HEK293 (cell line): ENCODE data around the gene CALHM1.

Source experiments
- CTCF ChIA-PET: fragments of 350-600 bp; formaldehyde crosslinking; extraction: SDS; loops from one replicate; lab custom pipeline; 2021; ENCODE audit warnings: antibody characterized with exemption; lab: Yijun Ruan, JAX
- POLR2A ChIA-PET: fragments of 300-600 bp; formaldehyde crosslinking; extraction: SDS; loops from one replicate; lab custom pipeline; 2020; ENCODE audit warnings: antibody characterized with exemption, inconsistent platforms; lab: Yijun Ruan, JAX
- H3K27ac ChIP-seq: fragments of 200-500 bp; sonication (Bioruptor generic); 2 replicates; pipeline ENCODE4 v1.5.1; 2014; ENCODE audit warnings: low read depth, low read length, control low read depth, inconsistent platforms; ENCODE audit errors: extremely low read depth
- H3K36me3 ChIP-seq, 2 experiments: fragments of 200-500 bp in 1 of 2; sonication (Bioruptor generic) in 1 of 2; 1 replicate in 1 of 2; 2 replicates in 1 of 2; pipeline ENCODE4 v1.5.1; 2014 to 2017; ENCODE audit warnings: inconsistent platforms in 2 of 2, low read length in 2 of 2; ENCODE audit not compliant: control insufficient read depth in 2 of 2, insufficient read depth in 1 of 2
- H3K4me1 ChIP-seq: fragments of 200-500 bp; sonication (Bioruptor generic); 2 replicates; pipeline ENCODE4 v1.5.1; 2014; ENCODE audit warnings: mild to moderate bottlenecking, low read length, inconsistent platforms; ENCODE audit not compliant: control insufficient read depth, insufficient read depth
- H3K4me3 ChIP-seq: 2 replicates; pipeline ENCODE4 v1.5.1; 2011; ENCODE audit warnings: low read depth, mild to moderate bottlenecking, control low read depth, low read length, moderate library complexity
- H3K9me3 ChIP-seq: fragments of 200-500 bp; sonication (Bioruptor generic); 2 replicates; pipeline ENCODE4 v1.5.1; 2014; ENCODE audit warnings: low read depth, low read length, inconsistent platforms; ENCODE audit not compliant: control insufficient read depth, insufficient read depth
- BCL11A ChIP-seq: fragments of 450-650 bp; formaldehyde crosslinking; IDR thresholded peaks from 2 replicates; pipeline ENCODE4 v1.5.1; 2016; ENCODE audit warnings: low read depth, missing biosample characterization, missing genetic modification characterization
- GLIS1 ChIP-seq: fragments of 450-650 bp; formaldehyde crosslinking; IDR thresholded peaks from 2 replicates; pipeline ENCODE4 v1.5.1; 2016; ENCODE audit warnings: missing biosample characterization, missing genetic modification characterization
- GLIS2 ChIP-seq: fragments of 450-650 bp; formaldehyde crosslinking; IDR thresholded peaks from 2 replicates; pipeline ENCODE4 v1.5.1; 2016; ENCODE audit warnings: missing biosample characterization, missing genetic modification characterization
- KLF1 ChIP-seq: fragments of 450-650 bp; formaldehyde crosslinking; IDR thresholded peaks from 2 replicates; pipeline ENCODE4 v1.5.1; 2016; ENCODE audit warnings: missing biosample characterization, missing genetic modification characterization
- KLF8 ChIP-seq: fragments of 450-650 bp; formaldehyde crosslinking; IDR thresholded peaks from 2 replicates; pipeline ENCODE4 v1.5.1; 2016; ENCODE audit warnings: missing biosample characterization, missing genetic modification characterization
- SALL2 ChIP-seq: fragments of 450-650 bp; formaldehyde crosslinking; IDR thresholded peaks from 2 replicates; pipeline ENCODE4 v1.5.0; 2017; ENCODE audit warnings: missing biosample characterization, mild to moderate bottlenecking, missing genetic modification characterization, borderline replicate concordance
- SP3 ChIP-seq: fragments of 450-650 bp; formaldehyde crosslinking; IDR thresholded peaks from 2 replicates; pipeline ENCODE4 v1.5.1; 2016; ENCODE audit warnings: missing biosample characterization, missing genetic modification characterization
- SP7 ChIP-seq: fragments of 450-650 bp; formaldehyde crosslinking; IDR thresholded peaks from 2 replicates; pipeline ENCODE4 v1.5.1; 2016; ENCODE audit warnings: missing biosample characterization, missing genetic modification characterization
- YY2 ChIP-seq: fragments of 450-650 bp; formaldehyde crosslinking; IDR thresholded peaks from 2 replicates; pipeline ENCODE4 v1.5.1; 2016; ENCODE audit warnings: missing biosample characterization, missing genetic modification characterization
- ZBTB20 ChIP-seq: fragments of 450-650 bp; formaldehyde crosslinking; IDR thresholded peaks from 2 replicates; pipeline ENCODE4 v1.5.1; 2016; ENCODE audit warnings: missing biosample characterization, missing genetic modification characterization
- ZBTB48 ChIP-seq: fragments of 450-650 bp; formaldehyde crosslinking; IDR thresholded peaks from 2 replicates; pipeline ENCODE4 v1.5.1; 2016; ENCODE audit warnings: missing biosample characterization, missing genetic modification characterization
- ZEB2 ChIP-seq: fragments of 450-650 bp; formaldehyde crosslinking; IDR thresholded peaks from 2 replicates; pipeline ENCODE4 v1.5.1; 2016; ENCODE audit warnings: missing biosample characterization, missing genetic modification characterization
- ZNF114 ChIP-seq: fragments of 450-650 bp; formaldehyde crosslinking; IDR thresholded peaks from 2 replicates; pipeline ENCODE4 v1.5.0; 2017; ENCODE audit warnings: missing biosample characterization, missing genetic modification characterization
- ZNF138 ChIP-seq: fragments of 450-650 bp; formaldehyde crosslinking; IDR thresholded peaks from 2 replicates; pipeline ENCODE4 v1.5.1; 2016; ENCODE audit warnings: missing biosample characterization, missing genetic modification characterization, borderline replicate concordance
- ZNF140 ChIP-seq: fragments of 450-650 bp; formaldehyde crosslinking; IDR thresholded peaks from 2 replicates; pipeline ENCODE4 v1.5.1; 2016; ENCODE audit warnings: missing biosample characterization, missing genetic modification characterization
- ZNF169 ChIP-seq: fragments of 450-650 bp; formaldehyde crosslinking; IDR thresholded peaks from 2 replicates; pipeline ENCODE4 v1.5.1; 2016; ENCODE audit warnings: missing biosample characterization, missing genetic modification characterization
- ZNF184 ChIP-seq: fragments of 450-650 bp; IDR thresholded peaks from 2 replicates; pipeline ENCODE4 v1.5.1; 2018; ENCODE audit warnings: missing biosample characterization, mild to moderate bottlenecking, missing genetic modification characterization
- ZNF19 ChIP-seq: fragments of 450-650 bp; formaldehyde crosslinking; IDR thresholded peaks from 2 replicates; pipeline ENCODE4; 2016; ENCODE audit warnings: missing biosample characterization, missing genetic modification characterization, low read depth
- ZNF24 ChIP-seq: fragments of 450-650 bp; formaldehyde crosslinking; IDR thresholded peaks from 2 replicates; pipeline ENCODE4 v1.5.1; 2016; ENCODE audit warnings: missing biosample characterization, missing genetic modification characterization
- ZNF366 ChIP-seq: fragments of 450-650 bp; formaldehyde crosslinking; conservative IDR thresholded peaks from 2 replicates; pipeline ENCODE4 v1.5.1; 2016; ENCODE audit warnings: missing biosample characterization, missing genetic modification characterization
- ZNF37A ChIP-seq: fragments of 450-650 bp; IDR thresholded peaks from 2 replicates; pipeline ENCODE4 v1.5.1; 2018; ENCODE audit warnings: missing biosample characterization, missing genetic modification characterization
- ZNF621 ChIP-seq: fragments of 450-650 bp; formaldehyde crosslinking; IDR thresholded peaks from 2 replicates; pipeline ENCODE4 v1.5.1; 2017; ENCODE audit warnings: missing biosample characterization, missing genetic modification characterization
- ZNF626 ChIP-seq: fragments of 450-650 bp; sonication (Bioruptor Pico); formaldehyde crosslinking; IDR thresholded peaks from 2 replicates; pipeline ENCODE4 v1.5.1; 2018; ENCODE audit warnings: missing biosample characterization, missing genetic modification characterization, inconsistent platforms
- ZNF777 ChIP-seq: fragments of 450-650 bp; formaldehyde crosslinking; IDR thresholded peaks from 2 replicates; pipeline ENCODE4 v1.5.1; 2017; ENCODE audit warnings: missing biosample characterization, missing genetic modification characterization, borderline replicate concordance
- TF ChIP-seq, protein P1 (sequence below): fragments of 450-650 bp; formaldehyde crosslinking; IDR thresholded peaks from 2 replicates; pipeline ENCODE4 v1.5.1; 2016; ENCODE audit warnings: missing biosample characterization, missing genetic modification characterization
- TF ChIP-seq, protein P2 (sequence below): fragments of 450-650 bp; formaldehyde crosslinking; IDR thresholded peaks from 2 replicates; pipeline ENCODE4 v1.5.1; 2016; ENCODE audit warnings: missing biosample characterization, missing genetic modification characterization
- TF ChIP-seq, protein P3 (sequence below): fragments of 450-650 bp; formaldehyde crosslinking; IDR thresholded peaks from 2 replicates; pipeline ENCODE4 v1.5.1; 2017; ENCODE audit warnings: missing biosample characterization, mild to moderate bottlenecking, missing genetic modification characterization, moderate library complexity
- TF ChIP-seq, protein P4 (sequence below): fragments of 450-650 bp; formaldehyde crosslinking; IDR thresholded peaks from 2 replicates; pipeline ENCODE4 v1.5.1; 2016; ENCODE audit warnings: missing biosample characterization, missing genetic modification characterization

CALHM1 gene

DNA sequence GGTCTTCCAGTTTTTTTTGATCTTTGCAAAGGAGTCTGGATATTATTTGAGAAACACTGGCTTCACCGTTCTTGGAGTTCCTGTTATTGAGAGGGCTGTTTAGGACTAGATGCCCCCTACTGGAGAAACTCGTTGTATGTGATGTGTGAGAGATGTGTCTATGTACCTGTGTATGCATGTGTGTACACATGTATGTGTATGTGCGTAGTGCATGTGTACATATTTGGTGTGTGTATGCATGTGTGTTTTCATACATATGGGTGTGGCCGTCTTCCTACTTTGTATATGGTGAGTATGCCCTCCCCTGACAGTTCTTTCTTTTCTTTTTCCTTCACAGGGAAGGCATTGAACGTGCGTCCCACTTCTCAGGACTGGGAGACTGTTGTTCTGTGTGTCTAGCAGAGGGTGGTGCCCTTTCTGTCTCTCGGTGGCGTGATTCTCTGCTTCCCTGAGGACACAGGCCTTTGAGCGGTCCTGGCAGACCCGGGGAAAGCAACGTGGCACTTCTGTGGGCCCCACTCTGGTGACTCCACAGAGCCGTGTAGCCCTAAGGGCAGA lies 23.4 kb upstream of the CALHM1 start (continued):
- TF ChIP-seq, protein P1, sequence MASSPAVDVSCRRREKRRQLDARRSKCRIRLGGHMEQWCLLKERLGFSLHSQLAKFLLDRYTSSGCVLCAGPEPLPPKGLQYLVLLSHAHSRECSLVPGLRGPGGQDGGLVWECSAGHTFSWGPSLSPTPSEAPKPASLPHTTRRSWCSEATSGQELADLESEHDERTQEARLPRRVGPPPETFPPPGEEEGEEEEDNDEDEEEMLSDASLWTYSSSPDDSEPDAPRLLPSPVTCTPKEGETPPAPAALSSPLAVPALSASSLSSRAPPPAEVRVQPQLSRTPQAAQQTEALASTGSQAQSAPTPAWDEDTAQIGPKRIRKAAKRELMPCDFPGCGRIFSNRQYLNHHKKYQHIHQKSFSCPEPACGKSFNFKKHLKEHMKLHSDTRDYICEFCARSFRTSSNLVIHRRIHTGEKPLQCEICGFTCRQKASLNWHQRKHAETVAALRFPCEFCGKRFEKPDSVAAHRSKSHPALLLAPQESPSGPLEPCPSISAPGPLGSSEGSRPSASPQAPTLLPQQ (tag by site-specific recombination), result peak; percentile 63; the same call in 1 of the 2 replicates
- TF ChIP-seq SP7 (peak; percentile 34; the same call in 1 of the 2 replicates), ZNF777 (no peak)
- TF ChIP-seq, all 188 proteins: peak for 6

DNA sequence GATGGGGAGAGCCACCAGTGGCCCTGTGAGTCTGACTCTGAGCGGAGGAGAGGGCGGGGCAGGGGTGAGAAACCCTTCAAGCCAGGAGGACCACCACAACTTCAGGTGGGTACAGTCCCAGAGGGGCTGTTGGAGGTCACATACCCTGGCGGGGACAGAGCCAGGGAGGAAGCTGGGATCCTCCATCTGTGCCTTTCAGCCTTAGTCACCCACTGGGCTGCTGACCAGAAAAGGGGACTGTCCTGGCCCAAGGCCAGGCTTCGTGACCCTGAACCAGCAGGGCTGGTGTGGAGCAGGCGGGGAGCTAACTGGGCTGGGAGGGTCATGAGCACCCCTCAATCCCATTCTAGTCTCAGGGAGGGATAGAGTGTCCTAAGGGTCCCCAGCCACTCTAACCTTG lies 21.8 kb upstream of the CALHM1 start:
- Histone ChIP-seq H3K4me1 (no peaks in the 10 kb centered on the region), H3K9me3 (no peaks in the 10 kb centered on the region), H3K27ac (no peak overlapping the region), H3K36me3 (no peaks in the 10 kb centered on the region), H3K4me3 (no peak overlapping the region)
- CTCF ChIA-PET, result interaction anchor here (0.7 to 2.0 kb wide), 9 partner anchors 8 to 244 kb away, joined by 3 to 10 read pairs (median 4); partner anchors contain the start of gene NEURL1
- POLR2A ChIA-PET, result no interaction called here
- TF ChIP-seq ZNF19 (tag by site-specific recombination) (no peak), KLF8 (tag by site-specific recombination) (no peak), ZEB2 (tag by site-specific recombination) (no peak), YY2 (tag by site-specific recombination) (no peak), ZNF138 (no peak), ZNF140 (no peak), ZNF169 (tag by site-specific recombination) (no peak), ZNF24 (tag by site-specific recombination) (no peak), ZNF184 (no peak)
- TF ChIP-seq, protein P2, sequence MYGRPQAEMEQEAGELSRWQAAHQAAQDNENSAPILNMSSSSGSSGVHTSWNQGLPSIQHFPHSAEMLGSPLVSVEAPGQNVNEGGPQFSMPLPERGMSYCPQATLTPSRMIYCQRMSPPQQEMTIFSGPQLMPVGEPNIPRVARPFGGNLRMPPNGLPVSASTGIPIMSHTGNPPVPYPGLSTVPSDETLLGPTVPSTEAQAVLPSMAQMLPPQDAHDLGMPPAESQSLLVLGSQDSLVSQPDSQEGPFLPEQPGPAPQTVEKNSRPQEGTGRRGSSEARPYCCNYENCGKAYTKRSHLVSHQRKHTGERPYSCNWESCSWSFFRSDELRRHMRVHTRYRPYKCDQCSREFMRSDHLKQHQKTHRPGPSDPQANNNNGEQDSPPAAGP, result no peak

DNA sequence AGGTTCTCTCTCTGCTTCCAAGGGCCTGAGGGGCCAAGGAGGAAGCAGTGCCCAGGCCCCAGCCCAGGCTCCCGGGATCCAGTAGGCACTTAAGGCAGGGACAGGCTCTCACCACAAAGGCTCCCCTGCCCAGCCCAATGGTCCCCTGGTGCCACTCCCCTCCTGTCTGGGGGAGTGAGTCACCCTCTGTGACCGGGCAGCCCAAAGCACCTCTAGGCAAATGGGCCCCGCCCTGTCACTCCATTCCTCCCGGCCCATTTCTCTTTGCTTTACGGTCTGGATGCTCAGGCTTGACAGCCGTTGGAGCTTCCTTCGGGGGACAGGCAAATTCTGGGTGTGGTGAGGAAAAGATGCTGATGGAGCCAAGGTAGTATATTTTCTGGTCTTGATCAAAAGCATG lies 20.4 kb upstream of the CALHM1 start, which contains the start of gene CALHM3:
CALHM3 (minus strand) TSS at position 106 of the 400 bp plus-strand sequence. CDS start 208 bp downstream, outside the sequence.
- ChIA-PET CTCF (interaction anchor here (0.6 to 1.2 kb wide), 4 partner anchors 10 to 746 kb away, joined by 3 to 6 read pairs (median 3); no protein-coding TSS in a partner anchor), POLR2A (no interaction called here)
- Histone ChIP-seq H3K4me3 (no peak within 1 kb of the TSS), H3K27ac (no peak within 1 kb of the TSS), H3K9me3 (no peaks in the 10 kb centered on the region), H3K4me1 (no peaks in the 10 kb centered on the region), H3K36me3 (no peaks in the 10 kb centered on the region)
- TF ChIP-seq ZNF114, result no peak
- peak; percentile 84 for TF ChIP-seq KLF1 (tag by site-specific recombination)
- peak; percentile 48 for TF ChIP-seq GLIS2
- TF ChIP-seq, protein P3, sequence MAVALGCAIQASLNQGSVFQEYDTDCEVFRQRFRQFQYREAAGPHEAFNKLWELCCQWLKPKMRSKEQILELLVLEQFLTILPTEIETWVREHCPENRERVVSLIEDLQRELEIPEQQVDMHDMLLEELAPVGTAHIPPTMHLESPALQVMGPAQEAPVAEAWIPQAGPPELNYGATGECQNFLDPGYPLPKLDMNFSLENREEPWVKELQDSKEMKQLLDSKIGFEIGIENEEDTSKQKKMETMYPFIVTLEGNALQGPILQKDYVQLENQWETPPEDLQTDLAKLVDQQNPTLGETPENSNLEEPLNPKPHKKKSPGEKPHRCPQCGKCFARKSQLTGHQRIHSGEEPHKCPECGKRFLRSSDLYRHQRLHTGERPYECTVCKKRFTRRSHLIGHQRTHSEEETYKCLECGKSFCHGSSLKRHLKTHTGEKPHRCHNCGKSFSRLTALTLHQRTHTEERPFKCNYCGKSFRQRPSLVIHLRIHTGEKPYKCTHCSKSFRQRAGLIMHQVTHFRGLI (tag by site-specific recombination), result no peak
- TF ChIP-seq ZNF169 (tag by site-specific recombination), result no peak
- TF ChIP-seq ZNF621 (tag by site-specific recombination), result no peak
- TF ChIP-seq, protein P4, sequence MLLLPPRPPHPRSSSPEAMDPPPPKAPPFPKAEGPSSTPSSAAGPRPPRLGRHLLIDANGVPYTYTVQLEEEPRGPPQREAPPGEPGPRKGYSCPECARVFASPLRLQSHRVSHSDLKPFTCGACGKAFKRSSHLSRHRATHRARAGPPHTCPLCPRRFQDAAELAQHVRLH (tag by site-specific recombination), result no peak
- TF ChIP-seq ZBTB20 (tag by site-specific recombination), result no peak
- TF ChIP-seq SALL2 (tag by site-specific recombination), result no peak
- TF ChIP-seq, protein P2, result peak; percentile 72; the same call in 1 of the 2 replicates
- no peak for TF ChIP-seq ZNF138
- no peak for TF ChIP-seq BCL11A (tag by site-specific recombination)
- TF ChIP-seq ZBTB48, result no peak
- TF ChIP-seq ZNF366, result 0 out of 2 replicates have a peak, but pooled peaks have one; percentile 28
- no peak for TF ChIP-seq ZNF37A (tag by site-specific recombination)
- no peak for TF ChIP-seq YY2 (tag by site-specific recombination)
- peak; percentile 51 for TF ChIP-seq GLIS1 (tag by site-specific recombination)
- TF ChIP-seq, protein P1 (tag by site-specific recombination), result peak; percentile 59; the same call in 1 of the 2 replicates
- TF ChIP-seq ZNF626 (tag by site-specific recombination), result no peak
- TF ChIP-seq SP3 (tag by site-specific recombination), result peak; percentile 27; the same call in 1 of the 2 replicates
